CD4-positive, alpha-beta T cell treated with Interleukin-17A for 4 hours (primary cell): ENCODE data around the gene SLAMF7.
A peak's percentile ranks its signal among the peaks of the same experiment; 100 is the strongest.
"Not testable (repeated sequence)": the region's sequence is repeated elsewhere in the genome, so short reads cannot be mapped to it uniquely, and the experiment has no call there.

Experiments used
- DNase-seq: peaks from one replicate; pipeline ENCODE4 v3.0.0-alpha.2; 2020; ENCODE audit warnings: mixed read lengths

Gene SLAMF7

DNA sequence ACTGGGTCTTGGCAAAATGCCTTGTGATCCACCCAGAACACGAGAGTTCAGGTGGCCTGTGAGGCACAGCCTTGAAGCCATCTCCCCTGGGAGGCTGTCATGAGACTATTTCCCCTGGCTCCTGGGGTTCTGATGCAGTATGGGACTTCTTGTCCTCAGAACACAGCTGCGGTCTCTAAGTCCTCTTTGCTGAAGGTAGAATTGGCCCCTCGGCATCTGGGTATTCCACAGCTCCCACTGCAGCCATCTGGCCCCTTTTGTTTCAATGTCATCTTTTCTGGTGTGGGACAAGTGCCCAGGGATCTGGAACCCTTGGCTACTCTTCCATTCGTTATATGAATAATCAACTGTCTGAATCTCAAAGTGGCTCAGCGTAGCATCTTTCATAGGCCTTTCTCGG is 39.9 kb downstream of the SLAMF7 start:
- DNase-seq = no peak

DNA sequence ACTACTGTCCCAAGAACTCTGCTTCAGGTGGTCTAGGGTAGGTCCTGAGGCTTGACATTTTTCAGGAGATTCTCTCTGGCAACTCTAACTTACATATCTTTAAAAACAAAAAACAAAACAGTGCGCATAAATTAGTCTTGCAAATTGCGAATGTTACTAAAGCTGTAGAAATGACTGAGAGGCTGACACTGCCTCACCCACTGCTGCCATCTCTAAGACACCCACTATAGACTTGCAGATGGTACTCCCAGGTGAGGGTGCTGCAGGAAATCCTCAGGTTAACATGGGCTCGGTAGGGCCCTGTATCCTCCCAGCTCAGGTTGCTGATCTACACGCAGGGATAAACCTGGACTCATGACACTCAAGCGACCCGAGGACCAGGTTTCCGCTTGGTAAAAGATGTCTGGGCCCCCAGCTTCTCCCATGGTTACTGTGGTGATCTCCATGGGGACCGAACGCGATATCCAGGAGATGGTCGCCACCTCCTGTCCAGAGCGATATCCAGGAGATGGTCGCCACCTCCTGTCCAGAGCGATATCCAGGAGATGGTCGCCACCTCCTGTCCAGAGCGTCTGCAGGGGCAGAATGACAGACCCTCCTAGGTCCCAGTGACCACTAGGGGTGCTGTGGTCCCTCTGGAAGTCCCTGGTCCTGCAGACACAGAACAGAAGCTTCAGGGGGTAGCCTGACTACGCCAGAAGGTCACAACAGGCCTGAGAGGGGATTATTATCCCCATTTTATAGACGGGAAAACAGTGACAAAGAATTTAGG is 40.8 kb downstream of the SLAMF7 start:
- DNase-seq = peak; percentile 59

DNA sequence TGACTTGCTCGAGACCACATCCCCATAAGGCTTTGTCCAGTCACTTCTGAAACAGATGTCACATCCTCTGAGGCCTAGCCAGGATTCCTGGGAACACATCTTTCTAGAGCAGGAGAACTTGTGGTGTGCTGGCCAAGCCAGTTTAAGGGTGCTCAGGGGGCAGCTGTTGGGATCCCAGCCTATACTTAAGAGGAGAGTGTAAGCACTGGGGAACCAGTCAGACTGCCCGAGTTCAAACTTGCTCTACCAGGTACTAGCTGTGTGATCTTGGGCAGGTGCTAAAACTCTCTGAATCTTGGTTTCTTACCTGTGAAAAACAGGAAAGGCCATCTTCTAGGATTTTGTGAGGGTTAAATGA is 41.3 kb downstream of the SLAMF7 start:
- no peak for DNase-seq

DNA sequence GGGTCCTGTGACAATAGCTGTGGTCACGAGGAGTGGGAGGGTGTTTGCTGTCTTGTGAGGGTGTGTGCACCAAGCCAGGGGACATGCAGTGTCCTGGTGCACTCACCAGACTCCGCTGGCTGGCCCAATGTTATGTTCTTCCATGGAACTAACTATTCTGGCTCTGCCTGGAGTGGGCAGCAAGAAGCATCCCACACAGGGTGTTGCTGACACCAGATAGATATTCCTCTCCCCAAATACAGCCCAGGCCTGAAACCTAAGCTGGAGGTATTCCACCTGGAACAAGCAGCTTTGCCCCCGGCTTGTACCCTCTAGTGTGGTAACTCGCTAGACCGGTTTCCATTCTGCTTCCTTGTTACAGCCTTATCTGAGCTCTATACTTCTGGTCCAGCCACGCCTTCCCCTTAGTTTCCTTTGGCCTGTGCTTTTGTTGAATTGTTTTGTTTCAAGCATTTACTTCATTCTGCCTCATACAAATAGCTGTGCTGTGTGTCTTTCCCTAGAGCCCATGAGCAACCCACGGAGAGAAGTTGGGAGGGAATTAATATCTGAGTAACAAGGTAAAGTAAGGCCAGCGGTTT is 42.2 kb downstream of the SLAMF7 start:
- DNase-seq = no peak

DNA sequence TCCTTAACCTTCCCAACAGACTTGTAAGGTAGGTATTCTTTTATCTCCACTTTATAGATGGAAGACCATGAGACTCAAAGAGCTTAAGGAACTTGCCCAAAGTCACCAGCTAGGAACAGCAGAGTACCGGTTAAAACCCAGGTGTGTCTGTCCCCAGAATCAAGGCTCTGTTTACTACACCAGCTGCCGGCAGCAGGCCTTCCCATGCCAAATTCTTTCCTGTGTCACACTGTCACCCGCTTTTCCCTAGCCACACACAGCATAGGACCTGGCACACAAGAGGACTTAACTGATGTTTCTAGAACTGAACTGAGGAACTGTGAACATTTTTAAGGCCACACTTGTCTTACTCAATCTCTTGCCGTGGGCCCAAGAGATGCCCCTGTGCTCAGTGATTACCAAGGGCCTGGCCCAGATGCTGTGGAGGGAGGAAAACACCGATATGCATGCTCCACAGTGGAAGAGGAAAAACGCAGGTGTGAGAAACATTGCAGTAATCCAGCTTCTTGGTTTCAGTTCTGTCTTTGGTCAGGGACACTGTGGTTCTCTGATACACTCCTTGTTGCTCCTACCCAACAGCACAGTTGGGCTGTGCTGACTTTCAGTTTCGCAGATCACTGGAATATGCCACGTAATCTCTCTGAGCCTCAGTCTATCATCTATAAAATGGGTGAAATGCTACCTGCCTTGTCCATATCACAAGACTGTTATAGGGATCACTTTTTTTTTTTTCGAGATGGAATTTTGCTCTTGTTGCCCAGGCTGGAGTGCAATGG is 43.1 kb downstream of the SLAMF7 start:
- no peak for DNase-seq

DNA sequence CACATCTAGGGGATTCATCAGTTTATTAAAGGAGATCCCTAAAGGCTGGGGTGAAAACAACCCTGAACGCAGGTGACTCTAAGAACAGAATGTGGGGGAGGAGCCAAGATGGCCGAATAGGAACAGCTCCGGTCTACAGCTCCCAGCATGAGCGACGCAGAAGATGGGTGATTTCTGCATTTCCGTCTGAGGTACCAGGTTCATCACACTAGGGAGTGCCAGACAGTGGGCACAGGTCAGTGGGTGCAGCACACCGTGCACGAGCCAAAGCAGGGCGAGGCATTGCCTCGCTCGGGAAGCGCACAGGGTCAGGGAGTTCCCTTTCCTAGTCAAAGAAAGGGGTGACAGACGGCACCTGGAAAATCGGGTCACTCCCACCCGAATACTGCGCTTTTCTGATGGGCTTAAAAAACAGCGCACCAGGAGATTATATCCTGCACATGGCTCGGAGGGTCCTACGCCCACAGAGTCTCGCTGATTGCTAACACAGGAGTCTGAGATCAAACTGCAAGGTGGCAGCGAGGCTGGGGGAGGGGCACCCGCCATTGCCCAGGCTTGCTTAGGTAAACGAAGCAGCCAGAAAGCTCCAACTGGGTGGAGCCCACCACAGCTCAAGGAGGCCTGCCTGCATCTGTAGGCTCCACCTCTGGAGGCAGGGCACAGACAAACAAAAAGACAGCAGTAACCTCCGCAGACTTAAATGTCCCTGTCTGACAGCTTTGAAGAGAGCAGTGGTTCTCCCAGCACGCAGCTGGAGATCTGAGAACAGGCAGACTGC is 44.1 kb downstream of the SLAMF7 start:
- DNase-seq = not testable (repeated sequence)

DNA sequence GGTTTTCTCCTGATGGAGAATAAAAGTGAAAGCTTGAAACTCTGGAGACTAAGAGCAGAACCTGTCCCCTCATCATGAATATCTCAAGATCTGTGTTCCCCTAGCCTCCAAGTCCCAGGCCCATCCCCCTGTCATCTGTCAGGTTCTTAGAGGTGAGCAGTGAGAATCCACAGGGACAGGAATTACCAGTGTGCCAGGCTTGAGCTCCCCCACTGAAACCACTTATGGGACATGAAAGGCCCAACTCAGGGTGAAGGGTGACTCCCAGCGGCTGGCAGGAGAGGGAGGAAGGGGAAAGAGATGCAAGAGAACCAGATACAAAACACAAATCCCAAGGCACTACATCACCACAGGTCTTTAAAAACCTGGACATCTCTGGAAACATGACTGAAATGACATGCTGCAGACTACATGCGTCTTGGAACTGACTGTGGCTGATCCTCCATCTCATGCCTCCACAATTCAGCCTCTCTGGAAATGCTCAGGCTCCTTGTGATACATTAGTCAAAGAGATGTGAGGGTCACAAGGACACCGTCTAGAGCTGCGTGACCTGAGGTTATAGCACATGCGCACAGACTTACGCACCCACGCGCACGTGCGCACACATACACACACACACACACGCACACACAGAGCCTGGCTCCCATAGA is 50.1 kb downstream of the SLAMF7 start:
- no peak for DNase-seq

DNA sequence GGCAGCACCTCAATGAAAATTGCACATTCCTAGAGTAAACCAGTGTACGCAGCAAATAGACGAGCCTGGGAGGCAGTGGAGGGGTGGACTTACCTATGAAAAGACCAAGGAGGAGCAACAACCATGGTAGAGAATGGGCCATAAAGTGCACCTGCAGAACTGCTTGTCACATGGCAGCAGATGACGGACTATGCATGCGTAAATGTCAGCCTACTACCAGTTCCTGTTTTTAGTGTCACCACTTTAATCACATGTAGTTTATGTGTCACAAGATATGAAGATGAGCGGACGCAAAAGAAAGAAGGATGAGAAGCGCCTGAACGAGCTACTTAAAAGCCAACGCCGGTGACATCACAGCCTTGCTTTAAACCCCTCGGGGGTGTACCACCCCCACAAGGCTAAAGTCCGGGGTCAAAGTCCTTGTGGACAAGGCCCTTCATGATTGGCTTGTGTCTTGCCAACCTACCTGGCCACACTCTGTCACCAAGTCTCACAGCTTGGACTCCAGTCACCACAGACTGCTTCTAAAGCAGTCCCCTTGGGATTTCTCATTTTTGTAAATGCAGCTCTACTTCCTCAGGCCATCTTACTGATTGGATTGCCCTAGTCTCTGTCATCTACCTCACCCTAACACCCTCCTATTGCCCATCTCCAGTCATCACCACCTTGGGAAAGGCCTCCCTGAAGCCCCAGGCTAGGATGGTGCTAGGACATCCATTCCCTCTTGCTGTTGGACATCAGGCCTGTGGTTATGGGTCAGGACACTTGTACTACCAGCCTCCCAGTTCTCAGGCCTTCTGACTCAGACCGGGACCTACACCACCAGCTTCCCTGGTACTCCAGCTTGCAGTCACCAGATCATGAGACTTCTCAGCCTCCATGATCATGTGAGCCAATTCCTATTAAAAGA is 50.9 kb downstream of the SLAMF7 start:
- DNase-seq = no peak

DNA sequence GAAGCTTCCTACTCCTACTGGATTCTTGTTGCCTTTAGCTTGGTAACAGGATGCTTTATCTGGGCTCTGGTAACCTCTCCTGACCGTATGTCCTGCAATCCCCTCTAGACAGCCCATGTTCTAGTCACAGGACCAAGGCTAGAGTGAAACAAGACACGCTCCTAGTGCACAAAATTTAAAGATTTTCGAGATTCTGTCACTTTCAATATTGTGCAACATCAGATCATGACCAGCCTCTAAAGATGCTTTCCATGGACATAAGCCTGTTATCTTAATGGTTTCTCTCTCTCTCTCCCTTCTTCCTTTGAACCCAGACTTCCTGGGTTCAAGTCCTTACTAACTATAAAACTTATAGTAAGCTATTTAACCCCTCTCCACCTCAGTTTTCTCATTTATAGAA is 55.3 kb downstream of the SLAMF7 start:
- no peak for DNase-seq

DNA sequence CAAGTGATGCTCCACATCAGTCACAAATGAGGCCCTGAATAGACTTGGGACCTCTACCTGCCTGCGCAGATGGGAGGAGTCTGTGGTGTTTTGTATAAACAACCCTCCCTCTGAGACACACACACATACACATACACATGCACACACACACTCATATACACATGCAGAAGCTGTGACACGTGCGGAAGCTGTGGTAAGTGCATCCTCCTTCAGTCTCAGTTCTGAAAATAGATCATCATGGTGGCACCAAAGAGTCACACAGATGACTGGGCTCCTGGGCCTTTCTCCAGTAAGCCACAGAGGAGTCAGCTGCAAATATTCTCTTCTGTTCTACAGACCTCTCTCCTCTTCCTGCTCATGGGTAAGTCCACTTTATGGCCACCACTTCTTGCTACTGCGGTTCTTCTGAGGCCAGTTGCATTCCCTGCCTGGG is 56.9 kb downstream of the SLAMF7 start, which contains the start of gene LY9:
Gene LY9 (plus strand): TSS at position 224 of the 433 bp plus-strand sequence. CDS start 14 bp downstream, at position 238.
- peak; percentile 84 for DNase-seq

DNA sequence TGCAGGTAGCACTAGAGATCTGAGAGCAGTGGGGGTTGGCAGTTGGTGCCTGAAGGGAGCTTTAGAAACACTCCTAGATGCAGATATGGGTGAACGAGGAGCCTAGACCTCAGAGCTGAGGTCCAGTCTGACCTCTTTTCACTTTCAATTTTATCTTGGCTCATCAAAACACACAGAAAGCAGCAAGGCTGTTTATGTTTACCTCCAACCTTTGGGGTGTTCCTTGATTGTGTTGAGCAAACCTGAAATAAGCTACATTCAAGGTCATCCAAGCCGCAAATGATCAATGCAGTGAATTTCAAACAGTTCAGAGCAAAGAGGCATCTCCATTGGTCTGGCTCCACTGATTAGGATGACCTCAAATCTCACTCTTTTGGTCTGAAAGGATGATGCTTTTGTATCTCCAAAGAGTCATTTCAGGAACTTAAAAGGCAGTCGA is 58.2 kb downstream of the SLAMF7 start:
- DNase-seq = peak; percentile 32

DNA sequence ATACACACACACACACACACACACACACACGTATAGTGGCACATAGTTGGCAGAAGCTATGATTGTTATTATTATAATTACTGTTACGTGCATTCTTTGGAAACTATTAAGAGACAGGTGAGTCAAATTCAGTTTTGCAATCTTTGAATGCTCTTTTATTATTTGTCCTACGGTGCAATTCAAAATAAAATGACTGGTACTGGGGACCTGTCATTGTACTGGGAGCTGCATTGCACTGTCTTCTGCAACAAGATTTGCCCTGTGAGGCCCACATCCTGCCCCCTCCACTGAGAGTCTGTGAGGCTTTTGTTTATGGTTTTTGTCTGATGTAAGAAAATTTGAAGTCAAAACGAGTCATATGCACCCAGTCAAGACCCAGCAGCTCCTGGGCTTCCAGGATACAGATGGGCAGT is 58.8 kb downstream of the SLAMF7 start:
- DNase-seq = peak; percentile 80

DNA sequence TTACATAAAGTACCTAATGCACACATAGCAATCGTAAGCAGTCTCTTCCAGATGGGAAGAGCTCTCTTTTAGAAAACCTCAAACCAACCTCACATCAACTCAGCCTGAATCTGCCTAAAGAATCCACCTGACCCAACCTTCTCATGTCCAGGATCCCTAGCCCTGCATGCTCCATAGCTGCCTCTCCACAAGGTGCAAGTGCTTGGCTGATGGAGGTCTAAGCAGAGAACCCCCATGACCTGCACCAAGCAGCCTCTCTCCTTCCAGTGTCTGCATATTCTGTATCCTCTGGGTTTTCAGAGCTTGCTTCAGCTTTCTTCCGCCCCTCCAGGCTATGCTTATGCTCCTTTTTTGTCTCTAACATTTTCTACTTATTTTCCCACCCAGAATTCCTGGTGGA is 59.4 kb downstream of the SLAMF7 start:
- DNase-seq = no peak

DNA sequence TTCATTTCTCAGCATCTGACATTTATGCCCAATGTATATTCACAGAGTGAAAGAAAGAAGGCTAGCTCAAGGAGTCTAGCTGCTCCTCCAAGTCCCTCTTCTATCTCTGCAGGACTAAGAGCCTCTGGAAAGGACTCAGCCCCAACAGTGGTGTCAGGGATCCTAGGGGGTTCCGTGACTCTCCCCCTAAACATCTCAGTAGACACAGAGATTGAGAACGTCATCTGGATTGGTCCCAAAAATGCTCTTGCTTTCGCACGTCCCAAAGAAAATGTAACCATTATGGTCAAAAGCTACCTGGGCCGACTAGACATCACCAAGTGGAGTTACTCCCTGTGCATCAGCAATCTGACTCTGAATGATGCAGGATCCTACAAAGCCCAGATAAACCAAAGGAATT is 60.6 kb downstream of the SLAMF7 start:
- DNase-seq = no peak

DNA sequence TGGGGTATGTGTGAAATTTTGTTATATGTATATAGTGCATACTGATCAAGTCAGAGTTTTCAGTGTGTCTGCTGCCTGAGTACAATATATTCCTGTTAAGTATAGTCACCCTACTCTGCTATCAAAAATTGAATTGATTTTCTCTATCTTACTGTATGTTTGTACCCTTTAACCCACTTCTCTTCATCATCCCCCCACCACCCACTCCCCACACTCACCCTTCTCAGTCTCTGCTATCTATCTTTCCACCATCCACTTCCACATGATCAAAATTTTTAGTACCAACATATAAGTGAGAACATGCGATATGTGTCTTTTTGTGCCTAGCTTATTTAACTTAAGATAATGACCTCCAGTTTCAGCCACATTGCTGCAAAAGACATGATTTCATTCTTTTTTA is 61.1 kb downstream of the SLAMF7 start:
- DNase-seq = no peak

DNA sequence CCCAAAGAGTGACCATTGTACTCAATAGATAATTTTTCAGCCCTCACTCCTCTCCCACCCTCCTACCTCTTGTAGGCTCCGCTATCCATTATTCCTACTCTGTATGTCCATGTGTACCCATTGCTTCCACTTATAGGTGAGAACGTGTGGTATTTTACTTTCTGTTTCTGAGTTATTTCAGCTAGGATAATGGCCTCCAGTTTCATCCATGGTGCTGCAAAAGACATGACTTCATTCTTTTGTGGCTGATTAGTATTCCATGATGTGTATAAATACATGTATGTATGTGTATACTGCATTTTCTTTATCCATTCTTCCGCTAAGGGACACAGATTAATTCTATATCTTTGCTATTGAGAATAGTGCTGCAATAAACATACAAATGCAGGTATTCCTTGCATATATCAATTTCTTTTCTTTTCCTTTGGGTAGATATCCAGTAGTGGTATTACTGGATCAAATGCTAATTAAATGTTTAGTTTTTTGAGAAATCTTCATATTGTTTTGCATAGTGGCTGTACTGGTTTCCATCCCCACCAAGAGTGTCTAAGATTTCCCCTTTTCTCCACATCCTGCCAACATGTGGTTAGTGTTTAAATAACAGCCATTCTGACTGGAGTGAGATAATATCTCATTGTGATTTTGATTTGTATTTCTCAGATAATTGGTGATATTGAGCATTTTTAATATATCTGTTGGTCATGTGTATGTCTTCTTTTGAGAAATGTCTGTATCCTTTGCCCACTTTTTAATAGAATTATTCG is 61.8 kb downstream of the SLAMF7 start:
- peak; percentile 21 for DNase-seq

DNA sequence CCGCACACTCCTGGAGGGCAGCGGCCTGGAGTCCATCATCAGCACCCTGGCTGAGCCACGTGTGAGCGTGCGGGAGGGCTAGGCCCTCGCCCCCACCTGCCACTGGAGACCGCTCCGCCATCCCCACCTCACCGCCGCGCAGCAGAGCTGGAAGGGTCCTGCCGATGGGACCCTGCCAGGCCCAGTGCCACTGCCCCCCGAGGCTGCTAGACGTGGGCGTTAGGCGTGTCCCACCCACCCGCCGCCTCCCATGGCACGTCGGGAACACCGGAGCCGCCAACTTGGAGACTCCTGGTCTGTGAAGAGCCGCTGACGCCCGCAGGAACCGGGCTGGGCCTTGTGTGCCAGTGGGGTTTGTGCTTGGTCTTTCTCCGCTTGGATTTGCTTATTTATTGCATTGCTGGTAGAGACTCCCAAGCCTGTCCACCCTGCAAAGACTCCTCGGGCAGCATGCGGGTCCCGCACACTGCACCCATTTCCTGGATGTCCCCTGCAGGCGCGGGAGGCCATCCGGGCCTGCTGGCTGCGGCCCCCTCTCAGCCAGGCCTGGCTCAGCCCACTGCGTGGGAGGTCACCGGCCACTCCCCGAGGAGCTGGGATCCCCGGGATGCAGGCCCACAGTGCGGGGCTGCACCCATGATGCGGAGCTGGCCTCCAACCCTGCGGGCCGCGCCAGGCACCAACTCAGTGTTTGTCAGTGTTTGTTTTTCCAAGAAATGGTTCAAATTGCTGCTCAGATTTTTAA is 63.0 kb downstream of the SLAMF7 start:
- no peak for DNase-seq
